Measurements from ENCODE around the gene TIMM21. TPM values are rescaled to one million over a fixed set of nuclear protein-coding genes. Genes with fewer than 3 reads are reported as not detected.

Gene TIMM21
- polyA plus RNA-seq, 1 donor (not counting 4 experiments of a cell fraction or from before 2014, with no cell fraction given): 76.0 TPM

DNA sequence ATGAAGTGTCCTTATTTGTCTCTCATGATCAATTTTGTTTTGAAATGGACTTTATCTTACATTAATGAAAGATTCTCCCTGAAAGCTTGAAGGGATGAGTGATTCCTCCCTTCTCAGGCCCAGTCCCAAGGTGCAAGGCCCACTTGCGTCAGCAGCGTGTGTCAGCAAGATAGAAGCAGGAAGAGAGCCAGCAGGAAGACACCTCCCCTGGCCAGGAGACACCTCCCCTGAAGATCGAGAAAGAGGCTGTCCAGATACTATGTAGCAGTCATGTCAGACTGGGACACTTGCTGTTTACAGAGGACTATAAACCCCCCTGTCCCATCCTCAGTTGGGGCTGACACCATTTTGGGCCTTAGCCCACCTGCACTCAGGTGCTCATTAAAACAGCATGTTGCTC, 38.3 kb downstream of the TIMM21 start:
- FAIRE-seq: peak; percentile 26
- peaks cover 29% of the 10 kb centered on the region for H3K4me1 ChIP-seq (ENCODE audit: control insufficient read depth, extremely low read depth, insufficient read depth, low read length)
- peak overlapping the region; percentile 23 for H3K4me2 ChIP-seq (ENCODE audit: control insufficient read depth, extremely low read depth, insufficient read depth, low read depth, low read length)
- no peak for DNase-seq (ENCODE audit: low read depth, low spot score)
- TF ChIP-seq CTCF (optimal IDR thresholded peaks at IDR 0.05 in 1 of 3, IDR thresholded peaks at IDR 0.05 in 1 of 3, conservative IDR thresholded peaks at IDR 0.05 in 1 of 3; ENCODE audit: extremely low read depth in 1 of 3, insufficient read depth in 2 of 3, low read length in 3 of 3) (no peak), EZH2 (IDR thresholded peaks at IDR 0.05; ENCODE audit: low read length) (no peak)
- no peaks in the 10 kb centered on the region for H3K9me1 ChIP-seq (ENCODE audit: control insufficient read depth, extremely low read depth, insufficient read depth, low read length)
- no peaks in the 10 kb centered on the region for H4K20me1 ChIP-seq (ENCODE audit: control insufficient read depth, extremely low read depth, insufficient read depth, low read length)
- H3K9ac ChIP-seq (ENCODE audit: control insufficient read depth, extremely low read depth, insufficient read depth, low read length): no peak overlapping the region
- H3K9me3 ChIP-seq (ENCODE audit: control insufficient read depth, low read depth, low read length): no peaks in the 10 kb centered on the region
- H2AFZ ChIP-seq (ENCODE audit: control insufficient read depth, low read length): peak overlapping the region; percentile 74
- dilution Hi-C loops (cut with MboI; ENCODE audit: extremely low pct_ligation_motif_present, low sequenced_read_pairs): no loop called here
- no peaks in the 10 kb centered on the region for H3K36me3 ChIP-seq (ENCODE audit: control insufficient read depth in 2 of 2, extremely low read depth in 1 of 2, insufficient read depth in 2 of 2, low read length in 2 of 2)
- no peaks in the 10 kb centered on the region for H3K27me3 ChIP-seq (ENCODE audit: control insufficient read depth, extremely low read depth, insufficient read depth, low read length)
- H3K4me3 ChIP-seq (ENCODE audit: control insufficient read depth in 2 of 3, extremely low read depth in 1 of 3, insufficient read depth in 2 of 3, low read depth in 1 of 3, low read length in 3 of 3): no peak overlapping the region
- no peak overlapping the region for H3K27ac ChIP-seq (ENCODE audit: control insufficient read depth, insufficient read depth, low read length)
- no peaks in the 10 kb centered on the region for H3K79me2 ChIP-seq (ENCODE audit: control insufficient read depth, insufficient read depth, low read length)

DNA sequence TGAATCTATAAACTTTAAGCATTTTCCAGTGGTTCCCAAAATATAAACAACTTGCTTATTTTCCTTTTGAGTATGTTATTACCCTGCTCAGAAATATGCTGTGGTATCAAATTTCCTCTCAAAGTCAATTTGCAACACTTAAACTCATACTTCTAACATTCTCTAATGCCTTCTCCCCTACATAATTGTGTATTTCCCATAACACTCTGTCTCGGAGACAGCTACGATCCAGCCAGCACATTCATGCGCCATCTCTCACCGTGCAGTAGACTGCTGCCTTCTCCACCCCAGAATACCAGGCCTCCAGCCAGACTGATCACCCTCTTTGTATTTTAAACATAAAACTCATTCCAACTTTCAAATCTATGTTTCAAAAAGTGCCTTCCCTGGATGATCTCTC, 41.8 kb downstream of the TIMM21 start:
- Histone ChIP-seq H3K9me3 (ENCODE audit: control insufficient read depth, low read depth, low read length) (no peaks in the 10 kb centered on the region), H3K4me3 (ENCODE audit: control insufficient read depth in 2 of 3, extremely low read depth in 1 of 3, insufficient read depth in 2 of 3, low read depth in 1 of 3, low read length in 3 of 3) (no peak overlapping the region), H2AFZ (ENCODE audit: control insufficient read depth, low read length) (no peak overlapping the region), H3K27ac (ENCODE audit: control insufficient read depth, insufficient read depth, low read length) (no peak overlapping the region), H3K4me2 (ENCODE audit: control insufficient read depth, extremely low read depth, insufficient read depth, low read depth, low read length) (no peak overlapping the region), H3K79me2 (ENCODE audit: control insufficient read depth, insufficient read depth, low read length) (no peaks in the 10 kb centered on the region), H3K4me1 (ENCODE audit: control insufficient read depth, extremely low read depth, insufficient read depth, low read length) (peaks cover 22% of the 10 kb centered on the region), H3K9me1 (ENCODE audit: control insufficient read depth, extremely low read depth, insufficient read depth, low read length) (no peaks in the 10 kb centered on the region), H4K20me1 (ENCODE audit: control insufficient read depth, extremely low read depth, insufficient read depth, low read length) (no peaks in the 10 kb centered on the region), H3K9ac (ENCODE audit: control insufficient read depth, extremely low read depth, insufficient read depth, low read length) (no peak overlapping the region), H3K27me3 (ENCODE audit: control insufficient read depth, extremely low read depth, insufficient read depth, low read length) (no peaks in the 10 kb centered on the region), H3K36me3 (ENCODE audit: control insufficient read depth in 2 of 2, extremely low read depth in 1 of 2, insufficient read depth in 2 of 2, low read length in 2 of 2) (no peaks in the 10 kb centered on the region)
- no peak for DNase-seq (ENCODE audit: low read depth, low spot score)
- TF ChIP-seq EZH2 (IDR thresholded peaks at IDR 0.05; ENCODE audit: low read length) (no peak), CTCF (optimal IDR thresholded peaks at IDR 0.05 in 1 of 3, IDR thresholded peaks at IDR 0.05 in 1 of 3, conservative IDR thresholded peaks at IDR 0.05 in 1 of 3; ENCODE audit: extremely low read depth in 1 of 3, insufficient read depth in 2 of 3, low read length in 3 of 3) (no peak)
- no peak for FAIRE-seq
- dilution Hi-C loops (cut with MboI; ENCODE audit: extremely low pct_ligation_motif_present, low sequenced_read_pairs): no loop called here
